Keratinocyte (primary cell): ENCODE results near the gene FYTTD1. TPM values are rescaled to one million over a fixed set of nuclear protein-coding genes. Genes with fewer than 3 reads are reported as not detected.

Experiments
- DNase-seq: peaks from one replicate; pipeline ENCODE4 v3.0.0-alpha.2; 2011; ENCODE audit warnings: low read depth, missing footprints, low spot score
- FAIRE-seq: peaks from 2 replicates; lab custom pipeline; 2011; peaks lifted over from hg19 to GRCh38; lab: Jason Lieb, UNC
- H2AFZ ChIP-seq: 2 replicates; pipeline ENCODE4 v1.6.0; 2012; ENCODE audit warnings: low read length, control low read depth, inconsistent platforms; ENCODE audit not compliant: control insufficient read depth
- H3K27ac ChIP-seq: 2 replicates; pipeline ENCODE4 v1.5.1; 2011; ENCODE audit warnings: low read length; ENCODE audit not compliant: control insufficient read depth, insufficient read depth
- H3K27me3 ChIP-seq: 3 replicates; pipeline ENCODE4 v1.6.0; 2011; ENCODE audit warnings: low read length; ENCODE audit not compliant: control insufficient read depth, insufficient read depth; ENCODE audit errors: extremely low read depth
- H3K36me3 ChIP-seq, 2 experiments: 2 replicates in 1 of 2; 3 replicates in 1 of 2; pipeline ENCODE4 v1.5.1; 2011; ENCODE audit warnings: low read length in 2 of 2, mild to moderate bottlenecking in 1 of 2; ENCODE audit not compliant: control insufficient read depth in 2 of 2, insufficient read depth in 2 of 2; ENCODE audit errors: extremely low read depth in 1 of 2
- H3K4me1 ChIP-seq: 3 replicates; pipeline ENCODE4 v1.5.1; 2011; ENCODE audit warnings: low read length; ENCODE audit not compliant: control insufficient read depth, insufficient read depth; ENCODE audit errors: extremely low read depth
- H3K4me2 ChIP-seq: 3 replicates; pipeline ENCODE4 v1.6.0; 2011; ENCODE audit warnings: low read depth, low read length; ENCODE audit not compliant: control insufficient read depth, insufficient read depth; ENCODE audit errors: extremely low read depth
- H3K4me3 ChIP-seq, 3 experiments: fragments of 200-600 bp in 1 of 3; sonication (generic) in 1 of 3; 2 replicates in 2 of 3; 3 replicates in 1 of 3; pipeline ENCODE4 v1.5.1; 2011 to 2016; ENCODE audit warnings: low read length in 3 of 3, mild to moderate bottlenecking in 3 of 3, control low read depth in 2 of 3, inconsistent platforms in 1 of 3, low read depth in 1 of 3, mixed read lengths in 1 of 3, mixed run types in 1 of 3, moderate library complexity in 1 of 3; ENCODE audit not compliant: control insufficient read depth in 2 of 3, insufficient read depth in 2 of 3; ENCODE audit errors: extremely low read depth in 1 of 3
- H3K79me2 ChIP-seq: 2 replicates; pipeline ENCODE4 v1.6.0; 2012; ENCODE audit warnings: low read length; ENCODE audit not compliant: control insufficient read depth, insufficient read depth
- H3K9ac ChIP-seq: 3 replicates; pipeline ENCODE4 v1.6.0; 2011; ENCODE audit warnings: low read length; ENCODE audit not compliant: control insufficient read depth, insufficient read depth; ENCODE audit errors: extremely low read depth
- H3K9me1 ChIP-seq: 3 replicates; pipeline ENCODE4 v1.6.0; 2011; ENCODE audit warnings: low read length; ENCODE audit not compliant: control insufficient read depth, insufficient read depth; ENCODE audit errors: extremely low read depth
- H3K9me3 ChIP-seq: 2 replicates; pipeline ENCODE4 v1.5.1; 2012; ENCODE audit warnings: low read depth, low read length; ENCODE audit not compliant: control insufficient read depth
- H4K20me1 ChIP-seq: 3 replicates; pipeline ENCODE4 v1.6.0; 2011; ENCODE audit warnings: low read length; ENCODE audit not compliant: control insufficient read depth, insufficient read depth; ENCODE audit errors: extremely low read depth
- CTCF ChIP-seq, 3 experiments: IDR thresholded peaks in 1 of 3; conservative IDR thresholded peaks in 1 of 3; optimal IDR thresholded peaks in 1 of 3; 2 replicates in 2 of 3; 3 replicates in 1 of 3; pipeline versions ENCODE3 to v1.5.1; 2011; ENCODE audit warnings: low read length in 3 of 3, mild to moderate bottlenecking in 3 of 3, moderate library complexity in 2 of 3, control low read depth in 1 of 3, inconsistent platforms in 1 of 3; ENCODE audit not compliant: insufficient read depth in 2 of 3; ENCODE audit errors: extremely low read depth in 1 of 3
- EZH2 ChIP-seq: IDR thresholded peaks from one replicate; pipeline ENCODE4 v1.6.1; 2012; ENCODE audit warnings: inconsistent platforms, mild to moderate bottlenecking, low read length, moderate library complexity
- dilution Hi-C: fragments of 300-500 bp; cut with MboI; formaldehyde crosslinking; loops from one replicate; pipeline ENCODE4 v1.7.0; 2020; ENCODE audit warnings: low sequenced_read_pairs; ENCODE audit not compliant: extremely low pct_ligation_motif_present
- polyA plus RNA-seq, 5 experiments: library from polyadenylated mRNA; depleted of rRNA in 3 of 5; stranded (reverse) in 3 of 5; stranded (forward) in 1 of 5; unstranded in 1 of 5; fragments of >200 nt; gene quantifications; 1 replicate in 1 of 5; 2 replicates in 3 of 5; 3 replicates in 1 of 5; pipeline versions ENCODE4 v1.2.1 to v1.2.3, GENCODE V29; 2011 to 2012; ENCODE audit warnings: missing spikeins in 2 of 5, low read depth in 1 of 5, low replicate concordance in 1 of 5

Gene FYTTD1
- polyA plus RNA-seq, 1 donor (not counting 4 experiments of a cell fraction or from before 2014, with no cell fraction given) = 48.0 TPM

GRCh38 chr3:197782230-197782629 lies 32.5 kb downstream of the FYTTD1 start:
- dilution Hi-C loops = no loop called here
- Histone ChIP-seq H3K36me3 (peaks cover 9 to 15% of the 10 kb centered on the region in 2 experiments), H3K9me1 (peaks cover 2% of the 10 kb centered on the region)

GRCh38 chr3:197784019-197784585 lies 34.4 kb downstream of the FYTTD1 start:
- H3K4me1 ChIP-seq = no peaks in the 10 kb centered on the region
- H3K4me3 ChIP-seq = no peak overlapping the region
- no peak overlapping the region for H3K9ac ChIP-seq
- dilution Hi-C loops = no loop called here
- H3K27ac ChIP-seq = no peak overlapping the region
- H3K79me2 ChIP-seq = no peaks in the 10 kb centered on the region
- H4K20me1 ChIP-seq = no peaks in the 10 kb centered on the region
- FAIRE-seq (no peak), DNase-seq (no peak)
- no peaks in the 10 kb centered on the region for H3K27me3 ChIP-seq
- H2AFZ ChIP-seq = no peak overlapping the region
- H3K9me1 ChIP-seq = peaks cover 2% of the 10 kb centered on the region
- H3K36me3 ChIP-seq = peaks cover 9 to 15% of the 10 kb centered on the region in 2 experiments
- H3K4me2 ChIP-seq = no peak overlapping the region
- no peaks in the 10 kb centered on the region for H3K9me3 ChIP-seq
- TF ChIP-seq CTCF (optimal IDR thresholded peaks at IDR 0.05 in 1 of 3, IDR thresholded peaks at IDR 0.05 in 1 of 3, conservative IDR thresholded peaks at IDR 0.05 in 1 of 3; ENCODE audit: extremely low read depth in 1 of 3, insufficient read depth in 2 of 3, low read length in 3 of 3) = no peak
- TF ChIP-seq EZH2 = no peak

More at GRCh38 chr3:197782230-197782629, 32.5 kb downstream of the FYTTD1 start:
- FAIRE-seq (no peak), DNase-seq (no peak)
- no peak overlapping the region for H3K9ac ChIP-seq
- no peaks in the 10 kb centered on the region for H3K4me1 ChIP-seq
- H3K27ac ChIP-seq = no peak overlapping the region
- no peaks in the 10 kb centered on the region for H3K27me3 ChIP-seq
- H3K9me3 ChIP-seq = no peaks in the 10 kb centered on the region
- H3K4me3 ChIP-seq = no peak overlapping the region
- TF ChIP-seq EZH2 (no peak), CTCF (optimal IDR thresholded peaks at IDR 0.05 in 1 of 3, IDR thresholded peaks at IDR 0.05 in 1 of 3, conservative IDR thresholded peaks at IDR 0.05 in 1 of 3; ENCODE audit: extremely low read depth in 1 of 3, insufficient read depth in 2 of 3, low read length in 3 of 3) (no peak)
- no peaks in the 10 kb centered on the region for H4K20me1 ChIP-seq
- H3K79me2 ChIP-seq = no peaks in the 10 kb centered on the region
- H3K4me2 ChIP-seq = no peak overlapping the region
- H2AFZ ChIP-seq = no peak overlapping the region
